ENCODE data around the gene GADL1. TPM values are rescaled to one million over a fixed set of nuclear protein-coding genes. Genes with fewer than 3 reads are reported as not detected.

GADL1 gene
- total RNA-seq, 1 donor from 2014 or later: not detected

DNA sequence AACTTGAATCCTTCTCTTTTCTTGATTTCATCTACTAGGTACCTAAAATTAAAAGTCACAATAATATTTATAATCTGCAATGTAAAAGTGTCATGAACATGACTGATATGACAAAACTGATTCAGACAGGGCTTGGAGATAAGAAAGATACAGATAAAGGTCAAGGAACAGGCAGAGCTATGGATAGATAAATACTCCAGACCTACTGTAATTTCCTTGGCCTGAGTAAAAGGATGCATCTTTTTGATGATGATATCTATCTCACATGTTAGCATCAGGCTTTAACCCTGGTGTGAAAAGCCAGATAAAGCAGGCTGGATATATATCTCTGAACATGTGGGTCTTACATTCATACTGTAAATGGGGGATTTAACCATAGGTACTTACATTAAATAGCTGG, 108.1 kb downstream of the GADL1 start:
- Histone ChIP-seq H3K27me3 (no peaks in the 10 kb centered on the region), H3K27ac (no peak overlapping the region), H3K4me1 (no peaks in the 10 kb centered on the region), H3K36me3 (no peaks in the 10 kb centered on the region), H3K4me3 (no peak overlapping the region), H3K9me3 (no peaks in the 10 kb centered on the region)
- TF ChIP-seq, protein P1, sequence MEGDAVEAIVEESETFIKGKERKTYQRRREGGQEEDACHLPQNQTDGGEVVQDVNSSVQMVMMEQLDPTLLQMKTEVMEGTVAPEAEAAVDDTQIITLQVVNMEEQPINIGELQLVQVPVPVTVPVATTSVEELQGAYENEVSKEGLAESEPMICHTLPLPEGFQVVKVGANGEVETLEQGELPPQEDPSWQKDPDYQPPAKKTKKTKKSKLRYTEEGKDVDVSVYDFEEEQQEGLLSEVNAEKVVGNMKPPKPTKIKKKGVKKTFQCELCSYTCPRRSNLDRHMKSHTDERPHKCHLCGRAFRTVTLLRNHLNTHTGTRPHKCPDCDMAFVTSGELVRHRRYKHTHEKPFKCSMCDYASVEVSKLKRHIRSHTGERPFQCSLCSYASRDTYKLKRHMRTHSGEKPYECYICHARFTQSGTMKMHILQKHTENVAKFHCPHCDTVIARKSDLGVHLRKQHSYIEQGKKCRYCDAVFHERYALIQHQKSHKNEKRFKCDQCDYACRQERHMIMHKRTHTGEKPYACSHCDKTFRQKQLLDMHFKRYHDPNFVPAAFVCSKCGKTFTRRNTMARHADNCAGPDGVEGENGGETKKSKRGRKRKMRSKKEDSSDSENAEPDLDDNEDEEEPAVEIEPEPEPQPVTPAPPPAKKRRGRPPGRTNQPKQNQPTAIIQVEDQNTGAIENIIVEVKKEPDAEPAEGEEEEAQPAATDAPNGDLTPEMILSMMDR (IDR thresholded peaks at IDR 0.05): no peak
- no peak for DNase-seq (ENCODE audit: low spot score in 2 of 2)
- intact Hi-C loops (cut with DNase I): no loop called here

DNA sequence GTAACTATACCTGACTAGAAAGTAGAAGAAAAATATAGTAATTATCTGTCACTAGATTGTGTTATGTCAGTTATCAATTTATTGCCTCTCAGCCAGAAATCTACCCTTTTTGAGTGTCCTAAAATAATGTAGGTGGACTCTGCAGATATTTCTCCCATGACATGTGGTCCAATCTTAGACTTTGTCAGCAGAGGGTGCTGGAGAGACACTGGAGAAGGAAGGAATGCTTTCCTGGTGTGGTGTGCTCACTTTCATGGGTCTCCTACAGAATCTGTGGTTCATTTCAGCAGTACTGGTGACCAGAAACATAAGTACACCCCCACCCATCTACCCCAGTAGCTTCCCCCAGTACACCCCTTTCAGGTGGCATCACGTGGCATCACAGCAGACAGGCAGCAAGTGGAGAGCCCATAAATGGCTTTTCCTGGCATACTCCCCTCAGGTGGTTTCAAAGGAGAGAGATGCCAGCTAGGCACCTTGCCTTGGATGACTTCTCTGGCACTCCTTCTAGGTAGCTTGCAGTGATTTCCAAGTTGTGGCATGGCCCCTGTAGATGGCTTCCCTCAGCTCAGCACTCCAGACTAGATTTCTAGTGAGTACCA, 114.7 kb downstream of the GADL1 start:
- H3K9me3 ChIP-seq: no peaks in the 10 kb centered on the region
- H3K27me3 ChIP-seq: no peaks in the 10 kb centered on the region
- no peak for DNase-seq (ENCODE audit: low spot score in 2 of 2)
- H3K27ac ChIP-seq: no peak overlapping the region
- no peaks in the 10 kb centered on the region for H3K4me1 ChIP-seq
- intact Hi-C loops (cut with DNase I): loop anchor here (10.0 kb wide), 1 partner anchor 755 kb away; the partner anchor contains the start of gene STT3B
- TF ChIP-seq, protein P1 (IDR thresholded peaks at IDR 0.05): peak in 2 of 3 experiments; percentile 32 to 48
- H3K36me3 ChIP-seq: no peaks in the 10 kb centered on the region
- no peak overlapping the region for H3K4me3 ChIP-seq

DNA sequence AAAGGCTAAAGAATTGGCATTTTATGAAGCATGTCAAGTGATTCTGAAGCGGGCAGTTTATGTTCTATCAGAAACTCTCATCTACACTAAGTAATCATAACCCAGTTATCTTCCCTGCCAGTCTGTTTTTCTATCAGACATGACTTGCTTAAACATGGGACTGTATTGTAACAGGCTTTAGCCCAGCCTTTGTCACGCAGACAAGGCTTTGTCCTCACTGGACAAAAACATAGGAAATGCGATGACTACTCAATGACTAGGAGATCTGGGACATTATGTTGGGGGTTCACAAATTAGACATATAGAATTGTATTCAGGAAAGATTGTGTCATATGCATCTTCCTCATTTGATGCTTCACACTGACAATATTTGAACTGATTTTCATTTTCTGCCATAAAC, 115.5 kb downstream of the GADL1 start:
- Histone ChIP-seq H3K9me3 (no peaks in the 10 kb centered on the region), H3K27me3 (no peaks in the 10 kb centered on the region), H3K36me3 (no peaks in the 10 kb centered on the region), H3K27ac (no peak overlapping the region), H3K4me3 (no peak overlapping the region), H3K4me1 (no peaks in the 10 kb centered on the region)
- TF ChIP-seq, protein P1 (IDR thresholded peaks at IDR 0.05): no peak
- intact Hi-C loops (cut with DNase I): loop anchor here (10.0 kb wide), 1 partner anchor 756 kb away; the partner anchor contains the start of gene STT3B
- DNase-seq (ENCODE audit: low spot score in 2 of 2): no peak

DNA sequence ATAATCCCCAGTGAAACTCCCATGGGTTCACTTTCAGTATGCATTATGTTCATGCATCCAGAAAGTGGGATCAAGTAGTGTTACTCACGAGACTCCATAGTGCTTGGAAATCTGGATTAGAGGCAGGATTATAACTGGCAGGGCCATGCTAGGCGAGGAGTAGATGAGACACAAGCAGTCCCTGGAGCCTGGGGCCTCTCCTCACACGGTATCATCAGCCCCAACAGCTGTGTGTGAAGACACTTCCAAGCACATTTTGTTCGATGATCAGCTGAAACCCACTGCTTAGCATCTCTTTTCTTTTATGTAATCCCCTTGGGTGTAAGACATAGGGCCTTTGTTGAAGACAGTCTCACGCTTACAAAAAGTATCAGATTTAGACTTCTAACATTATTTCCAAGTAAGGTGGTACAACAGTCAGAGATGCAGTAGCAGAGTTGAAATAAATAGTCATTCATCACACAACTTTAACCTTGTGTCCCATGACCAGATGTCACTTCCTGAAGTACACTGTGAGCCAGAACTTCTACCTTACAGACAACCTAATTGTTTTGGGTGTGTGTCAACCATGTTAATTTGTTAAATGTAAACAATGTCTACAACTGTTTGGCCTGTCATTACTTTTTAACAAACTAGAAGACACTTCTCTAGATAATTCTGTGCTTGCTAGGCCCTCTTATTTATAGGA, 116.9 kb downstream of the GADL1 start:
- Histone ChIP-seq H3K4me1 (no peaks in the 10 kb centered on the region), H3K4me3 (no peak overlapping the region), H3K27ac (no peak overlapping the region), H3K9me3 (no peaks in the 10 kb centered on the region), H3K36me3 (no peaks in the 10 kb centered on the region), H3K27me3 (no peaks in the 10 kb centered on the region)
- intact Hi-C loops (cut with DNase I): loop anchor here (10.0 kb wide), 1 partner anchor 757 kb away; the partner anchor contains the start of gene STT3B
- TF ChIP-seq, protein P1 (IDR thresholded peaks at IDR 0.05): no peak
- no peak for DNase-seq (ENCODE audit: low spot score in 2 of 2)

DNA sequence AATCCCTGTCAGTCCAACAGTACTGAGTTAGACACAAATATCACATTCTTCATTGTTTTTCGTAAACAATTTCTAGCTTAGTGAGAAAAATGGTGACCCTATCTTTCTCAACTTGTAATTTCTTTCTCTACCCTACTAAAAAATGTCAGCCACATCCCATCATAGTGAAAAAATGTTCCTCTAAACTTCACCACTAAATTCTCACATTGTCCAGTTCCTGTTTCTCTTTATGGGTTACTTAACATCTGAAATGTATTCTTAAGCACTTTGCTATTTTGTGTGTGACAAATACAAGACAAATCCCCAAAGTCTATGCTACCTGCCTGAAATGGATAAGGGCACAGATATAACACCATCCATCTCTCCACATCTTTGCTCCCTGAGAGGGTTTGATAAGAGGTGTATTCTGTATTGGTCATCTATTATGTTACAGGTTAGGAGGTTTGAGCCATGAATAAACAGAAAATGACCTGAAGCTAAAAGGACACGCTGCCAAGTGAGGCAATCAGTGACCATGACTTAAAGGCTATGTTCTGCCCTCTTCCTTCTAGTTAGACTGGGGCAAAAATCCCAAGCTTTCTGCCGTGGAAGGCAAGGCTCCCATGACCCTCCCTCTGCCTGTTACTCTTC, 118.2 kb downstream of the GADL1 start:
- DNase-seq (ENCODE audit: low spot score in 2 of 2): no peak
- intact Hi-C loops (cut with DNase I): loop anchor here (10.0 kb wide), 1 partner anchor 758 kb away; the partner anchor contains the start of gene STT3B
- H3K27me3 ChIP-seq: no peaks in the 10 kb centered on the region
- no peak overlapping the region for H3K4me3 ChIP-seq
- no peak overlapping the region for H3K27ac ChIP-seq
- no peaks in the 10 kb centered on the region for H3K36me3 ChIP-seq
- no peaks in the 10 kb centered on the region for H3K4me1 ChIP-seq
- H3K9me3 ChIP-seq: no peaks in the 10 kb centered on the region
- TF ChIP-seq, protein P1 (IDR thresholded peaks at IDR 0.05): no peak
